GM03348 (cell line): ENCODE results near the gene LNX2.
"Not testable (repeated sequence)": the region's sequence is repeated elsewhere in the genome, so short reads cannot be mapped to it uniquely, and the experiment has no call there.

Experiments
- DNase-seq: peaks from one replicate; pipeline ENCODE4 v3.0.0; 2012; ENCODE audit warnings: low spot score

LNX2 gene

DNA sequence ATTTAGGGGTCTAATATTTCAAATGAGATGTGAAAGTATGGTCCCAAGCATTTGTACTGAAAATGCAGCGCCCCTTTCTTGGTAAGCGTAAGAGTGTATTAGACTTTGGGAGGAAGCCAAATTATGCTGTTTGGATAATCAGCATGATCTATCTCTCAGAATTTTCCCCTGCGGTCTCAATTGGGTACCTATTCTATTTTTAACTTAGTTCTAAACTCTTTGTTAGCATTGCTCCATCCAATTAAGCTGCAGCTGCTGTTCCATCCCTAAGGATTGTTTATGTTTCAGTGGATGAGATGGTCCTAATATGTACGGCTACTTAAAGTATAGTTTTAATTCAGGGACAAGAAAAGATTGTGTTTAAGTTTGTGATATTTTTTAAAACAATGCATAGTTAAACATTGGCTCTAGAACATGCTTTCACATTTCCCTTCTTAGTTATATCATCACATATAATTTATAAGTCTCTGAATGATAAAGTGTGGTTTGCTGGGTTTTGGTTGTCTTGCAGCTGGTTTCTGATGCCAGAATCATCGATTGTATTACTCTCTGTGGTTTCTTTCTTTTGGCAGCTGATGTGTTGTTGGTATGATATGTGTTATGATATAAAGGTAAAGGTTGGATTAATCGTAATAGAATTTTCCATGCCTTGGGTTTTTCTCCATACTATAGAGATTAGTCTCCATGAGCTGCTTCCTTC is 16.4 kb upstream of the LNX2 start:
- DNase-seq = no peak

DNA sequence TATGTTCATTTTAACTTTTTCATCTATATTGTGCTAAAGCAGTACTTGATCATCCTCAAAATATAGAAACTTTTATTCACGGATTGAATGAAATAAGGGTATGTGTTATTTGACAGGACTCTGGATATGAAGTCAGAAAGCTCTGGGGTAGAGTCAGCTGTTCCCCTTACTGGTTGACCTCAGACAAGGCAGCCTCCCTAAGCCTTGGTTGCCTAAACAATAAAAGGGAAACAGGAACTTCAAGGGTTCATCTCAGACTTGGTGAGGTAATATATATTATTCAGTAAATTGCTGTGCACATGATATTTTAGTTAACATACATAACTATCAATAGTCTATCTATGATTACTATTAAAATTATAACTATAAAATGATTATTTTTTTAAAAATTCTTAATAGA is 14.9 kb upstream of the LNX2 start:
- DNase-seq = no peak

DNA sequence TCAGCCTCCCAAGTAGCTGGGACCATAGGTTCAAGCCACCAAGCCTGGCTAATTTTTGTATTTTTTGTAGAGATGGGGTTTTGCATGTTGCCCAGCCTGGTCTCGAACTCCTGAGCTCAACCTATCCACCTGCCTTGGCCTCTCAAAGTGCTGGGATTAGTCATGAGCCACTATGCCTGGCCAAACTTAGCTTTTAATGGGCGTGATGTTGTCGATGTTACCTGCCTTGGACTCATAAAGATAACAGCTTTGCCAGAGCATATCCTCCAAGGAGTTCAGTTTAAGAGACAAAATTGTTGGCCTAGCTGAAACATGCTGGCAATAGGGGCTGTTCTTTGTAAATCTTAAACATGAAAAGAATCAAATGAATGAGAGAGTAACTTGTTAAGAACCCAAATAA is 14.5 kb upstream of the LNX2 start:
- no peak for DNase-seq

DNA sequence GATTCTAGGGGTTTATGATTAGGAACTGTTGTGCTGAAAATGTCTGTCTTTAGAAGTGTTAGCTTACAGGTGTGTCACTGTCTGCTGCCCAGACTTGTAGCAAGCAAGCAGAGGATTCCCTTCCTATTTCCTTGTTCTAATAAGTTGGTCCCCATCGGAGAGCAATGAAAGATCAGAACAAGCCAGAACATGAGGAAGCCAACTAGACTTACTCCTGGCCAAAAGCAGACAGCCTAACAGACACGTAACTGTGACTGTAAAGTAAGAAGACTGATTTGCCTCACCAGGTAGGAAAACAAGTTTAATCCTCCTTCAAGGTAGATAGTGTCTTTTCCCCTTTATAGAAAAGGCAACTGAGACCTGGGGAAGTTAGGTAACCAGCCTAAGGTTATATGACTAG is 13.9 kb upstream of the LNX2 start:
- DNase-seq = no peak

DNA sequence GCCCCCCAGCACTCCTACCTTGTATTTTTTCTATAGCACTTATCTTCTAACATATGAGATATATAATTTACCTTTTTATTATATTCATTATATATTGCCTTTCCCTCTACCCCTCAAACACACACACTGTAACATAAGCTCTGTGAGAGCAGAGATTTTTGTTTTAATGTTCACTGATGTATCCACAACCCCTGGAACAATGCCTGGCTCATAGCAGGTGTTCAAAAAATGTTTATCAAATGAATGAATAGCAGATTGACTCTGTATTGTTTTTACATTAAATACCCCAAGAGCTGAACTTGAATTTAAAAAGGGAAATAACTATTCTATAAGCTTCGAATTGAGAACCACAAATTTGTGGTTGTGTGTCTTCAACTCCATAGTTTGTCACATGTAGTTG is 12.3 kb upstream of the LNX2 start:
- no peak for DNase-seq

DNA sequence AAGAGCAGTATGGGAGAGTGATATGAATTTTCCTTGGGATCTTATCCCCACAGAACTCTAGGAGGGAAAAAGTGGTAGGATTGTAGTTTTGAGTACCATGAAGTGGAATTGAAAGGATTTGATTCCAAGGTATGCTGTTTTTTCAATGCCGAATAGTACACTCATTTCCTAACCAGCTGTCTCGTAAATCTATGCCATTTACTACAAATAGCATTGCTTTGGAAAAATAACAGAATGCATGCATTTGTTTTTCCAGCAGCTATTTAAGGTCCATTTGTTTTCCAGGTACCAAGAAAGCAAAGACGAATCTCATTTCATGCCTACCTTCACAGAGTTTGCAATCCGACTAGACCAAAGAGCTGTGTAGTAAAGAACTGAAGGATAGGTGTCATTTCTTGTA is 11.9 kb upstream of the LNX2 start:
- DNase-seq = no peak

DNA sequence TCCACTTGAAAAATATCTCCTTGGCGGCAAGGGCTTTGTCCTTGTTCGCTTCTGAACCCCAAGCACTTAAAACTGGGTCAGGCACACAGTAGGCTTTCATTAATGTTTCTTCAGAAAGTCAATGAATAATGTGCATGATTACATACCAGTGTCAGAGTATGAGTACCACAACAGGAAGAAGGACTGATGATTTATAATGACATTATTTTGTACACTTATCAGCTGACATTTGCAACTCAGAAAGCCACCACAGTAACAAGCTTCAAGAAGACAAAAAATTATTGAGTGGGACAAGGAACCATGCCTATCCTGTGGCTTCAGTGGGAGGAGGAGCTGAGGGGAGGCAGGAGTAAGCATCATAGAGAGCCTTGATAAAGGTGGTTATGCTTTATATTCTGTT is 11.3 kb upstream of the LNX2 start:
- DNase-seq = no peak

DNA sequence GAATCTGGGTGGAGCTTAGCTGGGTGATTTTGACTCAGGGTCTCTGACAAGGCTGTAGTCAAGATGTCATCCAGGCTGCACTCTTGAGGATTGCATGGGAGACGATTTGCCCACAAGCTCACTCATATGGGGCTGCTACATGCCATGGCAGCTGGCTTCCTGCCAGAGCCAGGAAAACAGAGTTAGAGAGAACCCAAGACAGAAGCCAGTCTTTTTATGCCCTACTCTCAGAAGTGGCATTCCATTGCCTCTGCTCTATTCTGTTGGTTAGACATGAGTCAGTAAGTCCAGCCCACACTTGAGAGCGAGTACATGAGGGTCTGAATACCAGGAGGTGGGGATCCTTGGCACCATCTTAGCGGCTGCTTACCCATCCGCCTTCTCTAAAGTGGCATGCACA is 10.8 kb upstream of the LNX2 start:
- DNase-seq = no peak

DNA sequence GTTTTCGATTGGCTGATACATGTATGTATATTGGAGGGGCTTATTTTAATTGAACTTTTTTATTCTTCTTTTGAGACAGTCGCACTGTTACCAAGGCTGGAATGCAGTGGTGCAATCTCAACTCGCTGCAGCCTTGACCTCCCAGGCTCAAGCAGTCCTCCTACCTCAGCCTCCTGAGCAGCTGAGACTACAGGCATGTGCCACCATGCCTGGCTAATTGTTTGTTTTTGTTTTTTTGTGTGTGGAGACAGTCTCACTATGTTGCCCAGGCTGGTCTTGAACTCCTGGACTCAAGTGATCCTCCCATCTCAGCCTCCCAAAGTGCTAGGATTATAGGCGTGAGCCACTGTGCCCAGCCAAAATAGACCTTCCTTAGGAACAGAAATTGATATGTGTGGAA is 8.4 kb upstream of the LNX2 start:
- not testable (repeated sequence) for DNase-seq

DNA sequence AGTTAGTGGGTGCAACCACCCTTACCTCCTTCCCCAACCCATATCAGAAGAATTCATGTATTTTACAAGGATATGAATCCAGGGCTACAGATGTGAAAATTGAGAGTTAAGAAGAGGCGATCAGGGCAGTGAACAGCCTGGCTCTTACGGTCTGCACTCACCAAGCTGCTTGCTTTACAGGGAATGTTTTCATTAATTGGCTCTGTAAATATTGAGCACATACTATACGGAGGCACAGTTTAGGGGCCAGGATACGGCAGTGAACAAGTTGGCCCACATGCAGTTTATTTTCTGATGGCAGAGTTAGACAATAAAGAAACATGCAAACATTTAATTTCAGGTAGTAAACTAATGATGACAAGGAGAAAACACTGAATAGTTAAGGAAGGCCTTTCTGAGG is 7.8 kb upstream of the LNX2 start:
- no peak for DNase-seq

DNA sequence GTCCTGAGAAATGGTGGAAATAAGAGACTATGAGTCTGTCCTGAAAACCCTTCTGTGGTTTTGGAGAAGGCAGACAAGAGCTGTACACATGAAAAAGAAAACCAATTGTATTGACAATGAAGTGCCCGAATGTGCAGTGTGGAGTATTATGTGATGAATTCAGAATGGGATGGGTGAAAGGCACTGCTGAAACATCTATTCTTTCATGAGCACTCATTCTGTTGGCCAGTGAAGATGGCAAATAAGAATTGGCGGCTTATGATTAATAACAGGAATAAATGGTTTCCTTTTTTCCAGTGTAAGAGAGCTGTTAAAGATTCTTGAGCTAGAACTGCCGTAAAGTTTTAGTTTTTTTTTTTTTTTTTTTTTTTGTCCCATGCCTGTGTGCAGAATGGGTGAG is 7.1 kb upstream of the LNX2 start:
- DNase-seq = no peak

DNA sequence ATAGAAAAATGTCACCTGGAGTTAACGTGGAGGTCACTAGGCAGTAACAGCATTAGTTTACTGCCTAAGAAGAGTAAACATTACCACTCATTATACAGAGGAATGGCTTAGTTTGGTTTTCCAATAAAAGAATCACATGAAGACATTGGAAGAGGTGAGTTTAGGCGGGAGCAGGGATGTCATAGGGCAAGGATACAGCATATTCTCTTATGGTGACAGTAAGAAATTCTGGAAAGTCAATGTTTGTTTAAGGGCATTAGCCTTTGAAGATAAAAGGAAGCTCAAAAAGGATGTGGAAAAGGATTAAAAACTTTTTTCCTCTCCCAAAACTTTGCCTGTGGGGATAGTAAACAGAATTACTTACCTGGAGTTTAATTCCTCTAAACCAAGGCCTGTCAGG is 5.5 kb upstream of the LNX2 start:
- no peak for DNase-seq

DNA sequence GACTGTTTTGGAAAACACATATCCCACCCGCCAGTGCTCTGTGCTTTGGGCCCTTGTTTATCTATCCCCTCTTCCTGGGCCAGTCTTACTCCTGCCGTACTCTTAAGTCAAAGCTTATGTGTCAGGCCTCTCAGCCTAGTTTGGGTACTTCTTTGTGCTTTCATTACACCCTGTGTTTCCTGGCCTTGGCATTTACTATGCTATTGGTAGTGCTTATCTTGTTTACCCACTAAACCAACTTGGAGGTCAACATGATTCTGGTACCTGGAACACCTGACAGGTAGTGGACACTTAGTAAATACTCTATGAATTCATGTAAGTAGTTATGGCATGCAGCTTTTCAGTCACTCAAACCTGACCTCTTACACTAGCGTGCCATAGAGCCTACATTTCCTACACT is 3.7 kb upstream of the LNX2 start:
- no peak for DNase-seq

DNA sequence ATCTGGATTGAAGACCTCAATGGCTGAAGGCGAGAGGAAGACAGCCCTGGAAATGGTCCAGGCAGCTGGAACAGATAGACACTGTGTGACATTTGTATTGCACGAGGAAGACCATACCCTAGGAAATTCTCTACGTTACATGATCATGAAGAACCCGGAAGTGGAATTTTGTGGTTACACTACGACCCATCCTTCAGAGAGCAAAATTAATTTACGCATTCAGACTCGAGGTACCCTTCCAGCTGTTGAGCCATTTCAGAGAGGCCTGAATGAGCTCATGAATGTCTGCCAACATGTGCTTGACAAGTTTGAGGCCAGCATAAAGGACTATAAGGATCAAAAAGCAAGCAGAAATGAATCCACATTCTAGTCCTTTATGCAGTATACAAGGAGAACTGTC is 2.6 kb upstream of the LNX2 start:
- DNase-seq = no peak

DNA sequence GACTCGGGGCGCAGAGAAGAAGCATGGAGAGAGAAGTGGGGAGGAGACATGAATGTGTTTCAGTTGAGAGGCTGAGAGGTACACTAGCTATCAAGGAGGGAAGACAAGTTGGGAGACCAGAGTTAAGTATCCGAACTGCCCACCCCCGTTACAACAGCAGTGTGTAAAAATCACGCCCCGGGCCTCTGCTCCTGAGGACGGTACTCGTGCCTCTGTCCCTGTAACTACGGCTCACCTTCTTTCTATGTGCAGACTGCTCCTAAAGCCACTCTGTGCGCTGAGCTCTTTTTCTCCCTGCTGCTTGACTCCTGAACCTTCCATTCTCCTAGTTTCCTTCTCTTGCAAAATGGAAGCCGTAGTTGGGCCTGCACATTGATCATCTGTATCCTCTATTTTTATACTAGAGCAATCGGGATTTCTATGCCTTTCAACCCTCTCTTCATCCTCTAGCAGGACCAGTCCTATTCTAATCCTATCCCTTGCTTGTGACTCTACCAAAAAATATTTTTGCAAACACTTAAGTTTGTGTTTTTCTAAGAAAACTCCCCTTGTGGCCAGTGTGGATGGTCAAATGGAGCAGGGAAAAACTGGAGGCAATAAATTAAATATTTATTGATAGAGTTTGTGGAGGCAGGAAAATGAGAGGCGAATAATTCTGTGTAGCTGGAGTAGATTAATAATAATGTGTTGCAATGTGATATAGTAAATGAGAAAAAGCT is 1.9 kb upstream of the LNX2 start:
- peak; percentile 21 for DNase-seq

DNA sequence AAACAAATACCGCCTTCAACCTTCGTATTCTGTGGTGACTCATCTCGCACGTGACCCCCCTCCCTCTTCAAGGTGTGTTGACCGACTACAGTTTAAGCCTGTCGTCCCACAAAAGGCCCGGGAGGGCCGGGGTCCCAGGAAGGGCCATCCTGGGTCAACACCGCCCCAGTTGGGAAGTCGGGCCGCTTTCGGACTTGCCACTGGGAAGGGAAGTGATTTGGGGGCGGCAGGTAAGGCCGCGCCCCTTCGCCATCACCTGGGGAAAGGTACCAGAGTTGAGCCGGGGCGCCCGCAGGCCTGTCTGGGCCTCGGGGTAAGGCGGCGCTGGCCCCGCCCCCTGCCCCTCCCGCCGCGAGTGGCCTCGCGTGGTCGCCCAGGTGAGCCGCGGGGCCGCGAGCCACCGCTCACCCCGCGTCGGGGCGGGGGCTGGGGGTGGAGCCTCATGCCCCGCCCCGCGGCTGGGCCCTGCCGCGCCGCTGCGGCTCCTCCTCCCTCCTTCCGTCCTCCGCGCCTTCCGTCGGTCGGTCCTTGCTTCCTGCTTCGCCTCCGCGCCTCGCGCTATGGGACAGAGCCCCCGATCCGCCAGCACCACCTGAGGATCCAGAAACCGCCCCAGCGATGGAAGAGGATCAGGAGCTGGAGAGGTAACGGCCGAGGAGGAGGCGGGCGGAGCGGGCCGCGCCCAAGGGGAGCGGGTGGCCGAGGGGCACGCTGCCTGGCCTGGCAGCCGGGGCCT is 1.2 kb upstream of the LNX2 start, which contains the start of gene POLR1D:
POLR1D (plus strand) TSS at position 527 of the 736 bp plus-strand sequence; CDS start at position 619, 92 bp downstream.
- DNase-seq = peak; percentile 95

DNA sequence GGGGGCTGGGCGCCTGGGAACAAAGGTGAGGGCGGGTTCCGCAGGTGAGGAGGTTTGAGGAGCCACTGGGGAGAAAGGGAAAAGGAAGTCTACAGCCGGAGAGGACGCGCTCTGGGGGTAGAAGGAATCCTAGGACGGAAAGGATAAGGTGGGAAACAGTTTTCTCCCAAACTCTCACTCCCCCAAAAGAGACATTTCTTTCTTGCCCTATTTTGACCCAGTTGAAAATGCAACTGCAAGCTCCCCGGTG is 712 bp upstream of the LNX2 start:
- DNase-seq = peak; percentile 5

DNA sequence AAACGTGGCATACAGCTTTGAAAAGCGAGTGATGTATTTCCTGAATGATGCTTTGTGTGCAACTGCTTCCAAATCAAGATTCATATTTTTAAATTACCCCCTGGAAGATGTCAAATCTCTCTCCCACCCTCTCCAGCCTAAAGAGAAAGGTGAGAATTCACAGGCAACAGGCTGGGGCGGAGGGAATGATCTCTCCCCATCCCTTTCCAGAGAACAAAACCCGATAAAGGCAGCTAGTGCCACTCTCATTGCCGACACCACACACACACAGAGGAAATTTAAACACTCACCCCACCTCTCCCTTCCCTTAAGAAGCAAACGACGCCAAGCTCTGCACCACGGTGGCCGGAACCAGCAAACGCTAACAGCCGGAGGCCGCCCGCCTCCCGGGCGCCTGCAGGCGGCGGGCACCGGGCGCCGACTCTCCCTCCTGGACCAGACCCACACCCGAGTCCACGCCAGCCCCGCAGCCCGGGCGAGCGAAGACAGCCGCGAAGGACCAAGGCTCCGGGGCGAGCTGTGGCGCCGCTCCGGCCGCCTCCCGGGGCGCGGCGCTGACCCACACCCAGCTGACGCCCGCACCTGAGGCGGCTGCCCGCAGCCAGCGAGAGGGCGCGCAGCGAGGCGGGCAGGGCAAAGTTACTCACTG is 477 bp downstream of the LNX2 start:
- DNase-seq = peak; percentile 70

DNA sequence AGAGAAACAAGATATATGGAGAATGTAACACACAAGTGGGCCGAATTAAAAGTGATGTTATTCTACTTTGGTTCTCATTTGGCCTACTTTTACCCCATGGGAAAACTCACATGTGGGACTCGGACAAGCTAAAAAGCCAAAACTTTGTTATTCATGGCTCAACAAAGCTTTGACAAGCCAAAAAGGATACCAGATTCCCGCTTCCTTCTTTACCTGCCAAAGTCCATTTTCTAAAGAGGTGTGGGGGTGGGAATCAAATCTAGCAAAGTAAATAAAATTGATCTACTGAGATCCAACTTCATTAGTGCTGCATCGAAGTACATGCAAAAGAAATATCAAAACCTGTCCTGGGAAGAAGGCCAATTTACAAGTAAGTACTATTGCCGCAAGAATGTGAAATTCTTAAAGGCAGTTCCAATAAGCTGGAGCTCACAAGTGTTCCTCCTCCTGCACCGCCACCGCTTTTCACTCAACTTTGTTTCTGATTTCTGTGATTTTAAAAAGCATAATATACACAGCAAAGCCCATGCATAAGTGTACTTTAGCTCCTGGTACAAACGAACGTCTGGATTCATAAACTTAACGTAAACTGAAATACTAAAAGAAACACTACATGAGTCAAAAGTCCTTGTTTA is 1.1 kb downstream of the LNX2 start:
- peak; percentile 34 for DNase-seq

DNA sequence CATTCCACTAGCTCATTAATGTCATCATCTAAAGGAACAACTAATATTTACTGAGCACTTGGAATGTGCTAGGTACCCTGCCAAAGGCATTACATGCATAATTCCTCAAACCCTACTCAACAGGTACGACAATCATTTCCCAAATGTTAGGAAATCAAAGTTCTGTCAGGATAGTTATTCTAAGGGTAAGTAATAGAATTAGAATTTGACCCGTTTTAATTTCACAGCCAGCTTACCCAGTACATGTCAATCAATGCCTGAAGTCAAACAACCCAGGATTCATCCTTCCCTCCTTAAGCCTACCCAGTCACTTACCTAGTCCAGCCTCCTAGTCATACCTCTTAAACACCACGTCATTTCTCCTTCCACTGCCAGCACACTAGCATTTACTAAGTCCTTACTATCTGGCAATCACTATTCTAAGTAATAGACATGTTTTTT is 2.4 kb downstream of the LNX2 start:
- no peak for DNase-seq

DNA sequence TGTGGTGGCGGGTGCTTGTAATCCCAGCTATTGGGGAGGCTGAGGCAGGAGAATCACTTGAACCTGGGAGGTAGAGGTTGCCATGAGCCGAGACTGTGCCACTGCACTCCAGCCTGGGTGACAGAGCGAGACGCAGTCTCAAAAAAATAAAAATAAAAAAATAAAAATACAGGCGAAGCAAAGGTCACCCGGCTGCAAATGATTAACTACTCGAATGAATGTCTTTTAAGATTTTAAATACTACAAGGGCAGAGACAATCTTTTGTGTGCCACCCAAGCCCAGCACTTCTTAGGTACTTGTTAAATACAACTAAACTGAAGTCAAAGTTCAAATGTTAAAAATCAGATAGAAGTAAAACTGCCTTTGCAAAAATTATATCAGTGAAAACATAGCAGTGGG is 6.7 kb downstream of the LNX2 start:
- DNase-seq = no peak

DNA sequence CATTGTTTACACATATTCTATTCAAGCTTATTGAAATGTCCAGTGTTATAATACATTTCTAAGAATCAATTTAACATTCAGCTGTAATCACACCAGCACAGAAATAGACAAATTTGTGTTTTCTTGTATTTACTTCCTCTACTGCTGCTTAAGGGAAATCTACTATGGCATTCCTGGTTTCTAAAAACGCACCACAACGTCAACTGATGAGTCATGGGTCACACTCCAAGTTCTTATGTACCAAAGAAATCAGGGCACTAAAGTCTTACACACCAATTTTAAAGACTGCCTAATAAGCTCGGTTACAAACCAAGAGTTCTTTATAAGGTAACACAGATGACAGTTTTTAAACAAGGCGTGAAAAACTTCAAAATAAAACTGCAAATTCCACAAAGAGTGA is 13.2 kb downstream of the LNX2 start:
- no peak for DNase-seq
